GM21576 (cell line): Measurements from ENCODE around the gene TCEA3.

Experiments used
- ATAC-seq: cut with Tn5 transposase; IDR thresholded peaks from one replicate; pipeline ENCODE4 v1.9.1; 2021; ENCODE audit warnings: mild to moderate bottlenecking, moderate library complexity; ENCODE audit not compliant: unreplicated experiment

The TCEA3 gene

DNA sequence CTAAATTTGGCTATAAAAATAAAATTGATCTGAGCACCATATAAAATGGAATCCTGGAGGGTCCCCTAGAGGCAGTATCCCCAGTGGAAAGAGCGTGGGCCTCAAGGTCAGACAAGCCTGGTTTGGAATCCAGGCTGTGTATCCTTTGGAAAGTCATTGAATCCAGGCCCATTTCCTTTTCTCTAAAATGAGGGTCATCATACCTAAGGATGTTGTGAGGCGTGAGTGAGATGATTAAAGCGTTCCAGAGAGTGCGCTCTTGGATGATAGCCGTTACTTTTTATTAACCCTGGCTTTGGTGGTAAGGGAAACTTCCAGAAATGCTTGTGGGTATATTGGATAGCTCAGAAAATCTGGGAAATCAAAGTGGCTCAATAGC lies 54.2 kb downstream of the TCEA3 start:
- ATAC-seq, result no peak

GRCh38 chr1:23369335-23370013 lies 55.1 kb downstream of the TCEA3 start, which contains the start of gene ZNF436:
TSS of gene ZNF436 (minus strand) at chr1:23369836. CDS start at chr1:23368005, 1,831 bp downstream.
- no peak for ATAC-seq

- peak; percentile 61 for ATAC-seq
Measured at GRCh38 chr1:23368562-23369334, 55.8 kb downstream of the TCEA3 start.

GRCh38 chr1:23367791-23368561 lies 56.6 kb downstream of the TCEA3 start:
- ATAC-seq, result peak; percentile 89

GRCh38 chr1:23367451-23367790 lies 57.1 kb downstream of the TCEA3 start:
- ATAC-seq, result no peak

DNA sequence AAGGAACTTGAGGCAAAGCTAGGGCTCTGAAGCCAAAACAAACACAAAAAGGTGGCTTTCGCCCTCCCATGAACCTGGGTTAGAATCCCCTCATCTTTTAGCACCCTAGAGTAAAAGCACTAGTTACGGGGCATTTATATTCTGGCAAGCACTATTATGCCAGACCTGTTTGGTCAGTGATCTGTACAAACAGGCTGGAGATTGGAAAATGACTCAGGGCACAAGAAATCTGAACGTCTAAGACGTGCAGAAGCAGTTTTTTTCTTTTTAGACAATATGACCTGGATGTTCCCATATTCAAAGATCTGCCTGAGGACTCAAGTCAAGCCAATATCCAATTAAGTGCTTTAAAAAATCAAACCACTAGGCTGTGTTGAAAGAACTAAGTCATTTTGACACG lies 58.0 kb downstream of the TCEA3 start:
- no peak for ATAC-seq

DNA sequence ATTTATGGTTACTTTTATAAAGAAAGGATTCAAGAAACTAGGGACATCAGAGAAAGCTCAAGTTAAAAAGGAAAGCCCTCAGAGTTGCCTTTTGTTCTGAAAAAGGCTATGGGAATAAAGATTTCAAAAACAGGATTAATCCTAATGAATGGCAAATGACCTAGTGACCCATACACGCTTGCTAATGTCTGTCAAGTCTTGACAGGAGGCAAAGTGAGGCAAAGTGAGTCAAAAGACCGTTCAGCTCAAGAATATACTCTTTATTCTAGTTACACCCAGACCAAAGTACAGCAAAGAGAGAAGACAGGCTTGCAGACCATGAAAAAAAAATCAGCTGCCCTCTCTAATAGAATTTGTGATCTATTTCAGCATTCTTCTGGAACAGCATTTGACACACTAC lies 58.4 kb downstream of the TCEA3 start:
- no peak for ATAC-seq

DNA sequence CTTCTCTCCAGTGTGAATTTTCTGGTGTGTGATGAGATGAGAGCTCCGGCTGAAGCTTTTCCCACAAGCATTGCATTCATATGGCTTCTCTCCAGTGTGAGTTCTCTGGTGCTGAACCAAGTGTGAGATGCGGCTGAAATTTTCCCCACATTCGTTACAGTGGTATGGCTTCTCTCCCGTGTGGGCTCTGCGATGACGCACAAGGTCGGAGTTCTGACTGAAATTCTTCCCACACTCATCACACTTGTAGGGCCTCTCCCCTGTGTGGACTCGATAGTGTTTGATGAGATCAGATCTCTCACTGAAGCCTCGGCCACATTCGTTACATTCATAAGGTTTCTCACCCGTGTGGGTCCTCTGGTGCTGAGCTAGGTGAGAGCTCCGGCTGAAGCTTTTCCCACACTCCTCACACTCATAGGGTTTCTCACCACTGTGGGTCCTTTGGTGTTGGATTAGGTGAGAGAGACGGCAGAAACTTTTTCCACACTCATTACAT lies 62.3 kb downstream of the TCEA3 start:
- ATAC-seq, result no peak

GRCh38 chr1:23358310-23358875 lies 66.2 kb downstream of the TCEA3 start:
- ATAC-seq, result no peak

DNA sequence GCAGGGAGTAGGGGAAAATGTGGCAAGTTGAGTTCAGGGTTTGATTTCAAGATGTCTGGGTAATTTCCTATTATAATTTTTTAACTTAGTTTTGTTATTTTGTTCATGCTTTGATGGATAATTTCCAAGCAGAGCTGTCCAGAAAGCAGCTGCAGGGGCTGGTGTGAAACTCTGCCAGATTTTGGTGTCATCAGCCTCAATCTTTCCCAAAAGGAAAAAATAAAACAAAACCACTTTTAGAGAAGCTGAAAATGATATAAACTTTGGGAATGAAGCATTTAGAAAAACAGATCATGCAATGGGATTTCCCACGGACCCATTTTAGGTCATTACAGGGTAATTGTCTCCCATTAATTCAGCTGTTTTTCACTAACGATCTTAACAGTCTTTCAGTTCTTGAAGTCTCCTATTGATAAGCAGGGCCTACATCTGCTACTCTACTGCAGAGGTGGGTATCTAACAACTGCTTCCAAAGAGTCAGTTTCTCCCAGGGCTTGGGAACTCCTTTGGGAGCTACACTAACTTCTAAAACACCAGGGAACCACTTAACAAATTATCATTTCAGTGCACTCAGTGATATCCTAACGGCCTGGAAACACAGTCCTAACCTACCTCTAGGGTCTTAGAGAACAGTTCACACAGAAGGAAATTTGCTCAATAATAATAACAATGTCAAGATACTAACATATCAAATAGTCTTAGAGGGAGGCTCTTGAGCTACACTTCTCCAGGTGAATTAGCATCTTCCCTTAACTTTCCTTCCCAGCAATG lies 67.2 kb downstream of the TCEA3 start:
- no peak for ATAC-seq

DNA sequence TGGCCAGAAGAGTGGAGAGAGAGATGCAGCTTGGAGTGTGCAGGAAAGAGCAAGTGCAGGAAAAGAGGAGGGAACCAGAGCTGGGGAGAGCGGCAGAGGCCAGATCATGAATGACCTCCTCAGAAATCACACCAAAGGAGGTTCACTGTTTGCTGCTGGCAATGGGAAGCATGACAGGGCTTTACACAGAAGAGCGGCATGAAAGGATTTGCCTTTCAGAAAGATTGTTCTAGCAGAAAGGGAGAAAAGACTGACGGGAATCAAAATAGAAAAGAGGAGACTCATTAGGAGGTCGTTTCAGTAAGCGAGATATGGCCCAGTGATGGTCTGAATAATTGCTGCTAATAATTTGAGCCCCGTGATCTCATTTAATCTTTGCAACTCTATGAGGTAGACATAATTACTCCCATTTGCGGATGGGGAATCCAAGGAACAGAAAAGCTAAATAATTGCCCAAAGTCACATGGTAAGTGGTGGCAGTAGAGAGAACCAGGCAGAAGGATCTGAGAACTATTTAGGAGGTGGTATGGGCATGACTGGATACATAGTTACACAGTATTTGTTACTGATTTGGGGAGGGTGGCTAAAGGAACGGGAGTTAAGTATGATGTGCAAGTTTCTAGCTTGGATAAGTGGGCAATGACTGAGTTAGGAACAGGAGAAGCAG lies 67.9 kb downstream of the TCEA3 start:
- ATAC-seq, result no peak

- ATAC-seq, result no peak
Measured at GRCh38 chr1:23354245-23354644, 70.3 kb downstream of the TCEA3 start.

- no peak for ATAC-seq
Measured at GRCh38 chr1:23352096-23352695, 72.4 kb downstream of the TCEA3 start.

GRCh38 chr1:23345920-23346319 lies 78.6 kb downstream of the TCEA3 start:
- no peak for ATAC-seq

GRCh38 chr1:23344987-23345472 lies 79.5 kb downstream of the TCEA3 start:
- ATAC-seq, result no peak

DNA sequence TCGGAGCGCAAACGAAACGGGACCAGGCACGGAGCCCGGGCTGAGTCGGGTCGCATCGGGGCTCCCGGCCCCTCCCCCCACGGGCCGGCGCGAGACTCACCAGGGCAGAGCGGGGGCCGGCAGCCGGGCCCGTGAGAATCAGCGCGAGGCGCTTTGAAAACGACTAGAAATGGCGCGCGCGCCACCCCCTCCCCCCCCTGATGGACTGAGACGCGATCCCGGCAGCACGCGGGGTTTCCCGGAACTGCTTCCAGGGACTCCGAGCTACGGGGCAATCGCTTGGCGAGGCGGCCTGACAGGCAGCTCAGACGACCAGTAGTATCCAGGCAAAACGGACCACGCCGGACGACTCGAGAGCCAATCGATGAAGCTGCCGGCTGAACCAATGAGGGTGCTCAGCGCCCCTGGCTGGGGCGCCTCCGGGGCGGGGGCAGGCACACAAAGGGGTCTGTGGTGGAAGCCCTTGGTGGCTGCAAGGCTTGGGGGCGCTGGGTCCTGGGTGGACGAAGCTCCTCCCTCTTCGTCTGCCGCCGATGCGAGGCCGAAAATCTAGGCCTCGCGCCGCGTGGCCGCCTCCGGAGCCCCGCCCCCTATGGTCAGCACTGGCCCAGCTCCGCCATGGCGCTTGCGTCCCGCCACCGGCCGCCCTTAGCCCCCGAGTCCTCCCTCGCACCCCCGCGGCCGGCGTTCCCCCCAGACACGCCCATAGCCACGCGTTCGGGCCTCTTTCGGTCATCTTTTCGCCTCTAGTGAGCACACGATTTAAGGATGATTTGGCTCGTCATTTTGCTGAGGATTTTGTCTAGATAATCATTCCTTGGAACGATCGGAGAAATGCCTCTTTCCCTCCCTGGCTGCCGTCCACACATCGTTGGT lies 80.2 kb downstream of the TCEA3 start, which contains the start of gene HNRNPR:
TSS of gene HNRNPR (minus strand) at position 174 of the 876 bp plus-strand sequence. CDS start 3,276 bp downstream, outside the sequence.
- peak; percentile 92 for ATAC-seq

- peak; percentile 10 for ATAC-seq
Measured at GRCh38 chr1:23343221-23344110, 81.1 kb downstream of the TCEA3 start.
